Upper lobe of right lung (tissue), 1 donor: ENCODE results near the gene CDK5R2. TPM values are rescaled to one million over a fixed set of nuclear protein-coding genes. Genes with fewer than 3 reads are reported as not detected.

Source experiments
- ATAC-seq: fragments of 200-7000 bp; cut with Tn5 transposase; one replicate; pipeline ENCODE4 v1.9.1; 2020; ENCODE audit warnings: mild to moderate bottlenecking, moderate library complexity
- DNase-seq: peaks from one replicate; pipeline ENCODE4 v3.0.0-alpha.2; 2020
- H3K27ac ChIP-seq: fragments of 200-600 bp; one replicate; pipeline ENCODE4 v1.8.0; 2022
- H3K27me3 ChIP-seq: fragments of 200-600 bp; one replicate; pipeline ENCODE4 v1.8.0; 2022; ENCODE audit warnings: mild to moderate bottlenecking
- H3K36me3 ChIP-seq: fragments of 200-600 bp; one replicate; pipeline ENCODE4 v1.8.0; 2022
- H3K4me1 ChIP-seq: fragments of 200-600 bp; one replicate; pipeline ENCODE4 v1.8.0; 2022
- H3K4me3 ChIP-seq: fragments of 200-600 bp; one replicate; pipeline ENCODE4 v1.8.0; 2022; ENCODE audit warnings: mild to moderate bottlenecking
- H3K9me3 ChIP-seq: fragments of 200-600 bp; one replicate; pipeline ENCODE4 v1.8.0; 2022
- intact Hi-C: fragments of 100-400 bp; cut with DNase I; formaldehyde crosslinking; loops from one replicate; pipeline ENCODE4 v1.11.0; 2022
- total RNA-seq: library from RNA; stranded (reverse); fragmentation: NEBNext Ultra II Directional; extraction: Animal tissue kit (Norgen Biotek cat#: 25700); gene quantifications from one replicate; pipeline ENCODE4 v1.2.1, GENCODE V29; 2021
- TF ChIP-seq, protein P1 (sequence below): fragments of 200-600 bp; IDR thresholded peaks from one replicate; pipeline ENCODE4 v1.8.0; 2022; ENCODE audit warnings: antibody characterized with exemption
- donor health status: DM: no; HTN: yes; CAD: no; lungs with severe emphysema.

The CDK5R2 gene
- total RNA-seq, 1 donor from 2014 or later = not detected

DNA sequence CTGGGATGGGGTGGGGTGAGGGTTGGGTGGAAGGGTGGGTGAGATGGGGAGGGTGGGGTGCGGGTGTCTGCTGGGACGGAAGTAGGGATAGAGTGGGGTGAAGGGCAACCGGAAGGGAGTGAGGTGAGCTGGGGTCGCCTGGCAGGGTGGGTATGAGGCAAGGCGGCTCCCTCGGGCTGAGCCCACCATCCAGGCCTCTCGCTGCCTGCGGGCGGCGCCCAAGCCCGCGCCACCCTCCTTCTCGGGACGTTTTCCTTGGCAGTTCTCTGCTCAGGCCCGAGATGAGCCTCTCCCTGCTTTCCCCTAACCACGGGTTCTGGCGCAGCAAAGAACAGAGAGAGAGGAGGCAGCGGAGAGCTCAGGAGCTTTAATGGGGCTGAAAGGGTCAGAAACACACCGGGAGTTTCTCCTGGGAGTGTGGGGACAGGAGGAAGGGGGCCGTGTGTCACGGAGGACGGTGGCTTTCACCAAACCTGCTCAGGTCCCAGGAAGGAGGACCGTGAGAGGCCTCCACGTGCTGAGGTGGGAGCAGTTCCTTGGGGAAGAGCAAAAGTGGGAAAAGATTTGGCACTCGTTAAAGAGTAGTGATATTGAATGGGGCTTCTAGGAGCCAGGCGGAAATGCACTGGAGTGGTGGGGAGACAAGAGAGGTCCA lies 21.4 kb downstream of the CDK5R2 start:
- Histone ChIP-seq H3K9me3 (no peaks in the 10 kb centered on the region), H3K4me1 (peaks cover 45% of the 10 kb centered on the region), H3K4me3 (no peak overlapping the region), H3K27ac (no peak overlapping the region), H3K36me3 (no peaks in the 10 kb centered on the region), H3K27me3 (peaks cover 96% of the 10 kb centered on the region)
- ATAC-seq (no peak), DNase-seq (no peak)
- intact Hi-C loops = no loop called here
- TF ChIP-seq, protein P1, sequence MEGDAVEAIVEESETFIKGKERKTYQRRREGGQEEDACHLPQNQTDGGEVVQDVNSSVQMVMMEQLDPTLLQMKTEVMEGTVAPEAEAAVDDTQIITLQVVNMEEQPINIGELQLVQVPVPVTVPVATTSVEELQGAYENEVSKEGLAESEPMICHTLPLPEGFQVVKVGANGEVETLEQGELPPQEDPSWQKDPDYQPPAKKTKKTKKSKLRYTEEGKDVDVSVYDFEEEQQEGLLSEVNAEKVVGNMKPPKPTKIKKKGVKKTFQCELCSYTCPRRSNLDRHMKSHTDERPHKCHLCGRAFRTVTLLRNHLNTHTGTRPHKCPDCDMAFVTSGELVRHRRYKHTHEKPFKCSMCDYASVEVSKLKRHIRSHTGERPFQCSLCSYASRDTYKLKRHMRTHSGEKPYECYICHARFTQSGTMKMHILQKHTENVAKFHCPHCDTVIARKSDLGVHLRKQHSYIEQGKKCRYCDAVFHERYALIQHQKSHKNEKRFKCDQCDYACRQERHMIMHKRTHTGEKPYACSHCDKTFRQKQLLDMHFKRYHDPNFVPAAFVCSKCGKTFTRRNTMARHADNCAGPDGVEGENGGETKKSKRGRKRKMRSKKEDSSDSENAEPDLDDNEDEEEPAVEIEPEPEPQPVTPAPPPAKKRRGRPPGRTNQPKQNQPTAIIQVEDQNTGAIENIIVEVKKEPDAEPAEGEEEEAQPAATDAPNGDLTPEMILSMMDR = no peak

DNA sequence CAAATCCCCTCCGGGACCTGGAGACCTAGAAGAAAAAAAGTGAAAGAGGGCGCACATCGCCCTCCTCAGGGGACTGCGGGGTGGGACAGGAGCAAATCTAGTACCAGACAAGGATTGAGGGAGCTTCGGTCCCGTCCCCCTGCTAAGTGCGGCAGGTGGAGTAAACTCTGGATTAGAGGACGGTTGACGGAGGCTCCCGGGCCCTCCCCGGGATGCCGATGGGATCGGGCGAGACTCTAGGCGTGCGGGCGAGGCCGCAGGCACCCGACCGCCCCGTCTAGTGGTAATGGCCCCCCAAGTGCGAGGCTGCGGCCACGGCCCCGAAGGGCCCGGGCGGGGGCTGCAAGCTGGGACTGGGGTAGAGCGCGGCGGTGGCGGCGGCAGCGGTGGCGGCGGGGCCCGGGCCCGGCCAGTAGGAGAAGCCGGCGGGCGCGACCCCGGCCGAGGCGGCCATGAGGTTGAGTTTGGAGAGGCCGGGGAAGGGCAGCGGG lies 22.0 kb downstream of the CDK5R2 start:
- Histone ChIP-seq H3K27me3 (peaks cover 97% of the 10 kb centered on the region), H3K9me3 (no peaks in the 10 kb centered on the region), H3K4me3 (no peak overlapping the region), H3K36me3 (no peaks in the 10 kb centered on the region), H3K27ac (no peak overlapping the region), H3K4me1 (peaks cover 45% of the 10 kb centered on the region)
- no peak for ATAC-seq
- TF ChIP-seq, protein P1 = no peak
- no peak for DNase-seq
- intact Hi-C loops = no loop called here

DNA sequence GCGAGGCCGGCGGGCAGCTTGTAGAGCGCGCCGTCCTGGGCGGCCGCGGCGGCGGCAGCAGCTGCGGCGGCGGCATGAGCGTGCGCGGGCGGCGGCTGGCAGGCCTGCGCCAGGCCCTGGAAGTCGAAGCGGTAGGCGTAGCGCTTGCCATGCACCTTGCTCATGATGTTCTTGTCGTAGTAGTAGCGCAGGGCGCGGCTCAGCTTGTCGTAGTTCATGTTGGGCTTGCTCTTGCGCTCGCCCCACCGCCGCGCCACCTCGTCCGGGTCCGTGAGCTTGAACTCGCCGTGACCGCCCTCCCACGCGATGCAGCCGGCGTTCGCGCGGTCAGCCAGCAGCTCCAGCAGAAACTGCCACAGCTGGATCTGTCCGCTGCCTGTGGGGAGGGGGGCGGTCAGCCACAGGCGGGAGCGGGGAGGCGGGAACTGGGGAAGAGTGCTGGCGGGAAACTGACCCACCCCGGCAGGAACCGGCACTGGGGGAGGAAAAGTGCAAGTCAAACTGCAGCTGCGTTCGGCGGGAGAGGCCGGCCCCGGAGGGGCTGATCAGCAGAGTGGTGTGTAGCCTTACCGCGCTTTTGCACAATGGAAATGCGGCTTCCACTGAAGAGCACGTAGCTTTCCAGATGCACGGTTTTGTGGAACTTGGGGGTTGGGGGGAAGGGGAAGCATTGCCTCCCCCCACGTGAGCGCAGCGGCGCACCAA lies 22.6 kb downstream of the CDK5R2 start:
- ATAC-seq = peak; percentile 48
- Histone ChIP-seq H3K4me3 (peak overlapping the region; percentile 23), H3K4me1 (peaks cover 45% of the 10 kb centered on the region), H3K9me3 (no peaks in the 10 kb centered on the region), H3K27ac (no peak overlapping the region), H3K36me3 (no peaks in the 10 kb centered on the region), H3K27me3 (peaks cover 97% of the 10 kb centered on the region)
- intact Hi-C loops = no loop called here
- TF ChIP-seq, protein P1 = no peak
- peak; percentile 67 for DNase-seq

DNA sequence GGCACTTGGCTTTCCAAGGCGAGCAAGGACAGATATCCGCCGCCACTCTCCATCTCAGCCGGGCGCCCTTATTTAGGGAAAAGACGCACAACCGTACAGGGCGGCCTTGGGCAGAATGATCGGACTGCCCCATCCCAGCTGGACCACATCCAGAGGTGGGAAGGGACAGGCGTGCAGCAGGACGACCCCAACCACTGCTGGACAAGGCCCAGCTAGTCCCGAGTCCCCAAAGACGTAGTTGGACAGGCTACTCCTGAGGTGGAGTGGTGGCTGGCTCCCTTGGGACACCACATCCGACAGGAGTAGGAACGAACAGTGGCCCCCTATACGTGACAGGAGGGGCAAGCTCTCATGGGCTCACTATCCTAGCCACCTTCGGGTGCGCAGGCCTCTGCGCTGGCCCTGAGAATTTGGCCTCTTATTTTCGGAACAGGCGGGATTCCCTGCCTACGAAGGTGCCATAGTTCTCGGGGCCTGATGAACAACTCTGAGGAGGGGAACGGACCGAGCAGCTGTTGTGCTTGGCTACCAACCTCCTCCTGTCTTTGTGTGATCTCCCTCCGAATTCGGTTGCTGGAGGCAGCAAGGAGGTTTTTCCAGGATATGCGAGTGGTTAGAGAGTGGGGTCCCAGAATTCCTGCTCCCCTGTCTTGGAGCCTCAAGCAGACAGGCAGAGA lies 23.3 kb downstream of the CDK5R2 start:
- ATAC-seq (no peak), DNase-seq (no peak)
- Histone ChIP-seq H3K4me1 (peaks cover 45% of the 10 kb centered on the region), H3K27me3 (peaks cover 97% of the 10 kb centered on the region), H3K27ac (no peak overlapping the region), H3K4me3 (no peak overlapping the region), H3K9me3 (no peaks in the 10 kb centered on the region), H3K36me3 (no peaks in the 10 kb centered on the region)
- intact Hi-C loops = no loop called here
- TF ChIP-seq, protein P1 = no peak

DNA sequence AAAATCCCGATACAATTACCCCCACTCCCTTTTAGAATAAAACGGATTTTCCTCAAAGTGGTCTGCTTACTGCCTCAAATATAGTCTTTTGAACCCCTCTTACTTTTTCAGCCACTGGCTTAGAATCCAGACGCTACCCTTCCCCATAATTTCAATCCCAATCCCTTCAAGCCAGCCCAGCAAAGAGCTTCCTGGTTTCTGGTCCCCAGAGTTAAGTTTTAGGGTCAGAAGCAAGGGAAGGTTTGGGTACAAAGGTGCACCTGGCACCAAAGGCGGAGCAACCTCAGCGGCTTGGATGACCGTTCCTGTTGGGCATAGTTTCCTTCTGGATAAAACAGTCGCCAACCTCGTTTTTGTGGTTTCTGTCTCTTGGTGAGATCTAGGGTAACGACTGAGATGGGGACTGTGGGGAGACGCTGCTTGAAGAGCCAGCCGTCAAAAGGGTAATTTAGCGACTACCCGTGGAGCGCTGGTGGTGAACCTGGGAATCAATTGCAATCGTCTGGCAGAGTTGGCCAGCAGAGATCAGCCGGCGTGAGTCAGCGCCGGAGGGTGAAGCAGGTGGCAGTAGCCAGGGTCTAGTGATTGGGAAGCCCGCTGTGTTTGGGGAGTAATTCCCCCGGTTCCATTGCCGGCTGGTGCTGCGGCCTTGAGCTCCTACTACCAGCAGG lies 23.9 kb downstream of the CDK5R2 start:
- H3K4me3 ChIP-seq = no peak overlapping the region
- no peak for DNase-seq
- H3K9me3 ChIP-seq = no peaks in the 10 kb centered on the region
- no peak for ATAC-seq
- H3K27me3 ChIP-seq = peaks cover 99% of the 10 kb centered on the region
- H3K4me1 ChIP-seq = peaks cover 45% of the 10 kb centered on the region
- no peak overlapping the region for H3K27ac ChIP-seq
- TF ChIP-seq, protein P1 = no peak
- intact Hi-C loops = no loop called here
- H3K36me3 ChIP-seq = no peaks in the 10 kb centered on the region
